Astrocyte of the cerebellum (primary cell): ENCODE results near the gene ABCG2.

Source experiments
- DNase-seq: peaks from one replicate; pipeline ENCODE4 v3.0.0-alpha.2; 2011; ENCODE audit warnings: low read depth
- H3K4me3 ChIP-seq: 2 replicates; pipeline ENCODE4 v1.5.1; 2011; ENCODE audit warnings: mild to moderate bottlenecking, low read depth, low read length, moderate library complexity
- CTCF ChIP-seq: IDR thresholded peaks from 2 replicates; pipeline ENCODE4 v1.5.1; 2012; ENCODE audit warnings: low read length, low read depth, moderate library complexity, mild to moderate bottlenecking; ENCODE audit errors: missing control alignments
- in situ Hi-C: cut with HindIII; loops from 2 replicates; pipeline ENCODE4 v1.10.0; 2017; ENCODE audit warnings: low sequenced_read_pairs

ABCG2 gene

GRCh38 chr4:88158489-88159228 is at the start of gene ABCG2:
Gene ABCG2, minus strand, starts transcription at chr4:88158639. Its CDS starts 18,644 bp downstream, at chr4:88139995.
- H3K4me3 ChIP-seq = peak within 1 kb of the TSS; percentile 57
- peak; percentile 24 for DNase-seq
- TF ChIP-seq CTCF = no peak
- in situ Hi-C loops = no loop called here

GRCh38 chr4:88208156-88208555 is 49.7 kb upstream of the ABCG2 start:
- in situ Hi-C loops = no loop called here
- no peak for DNase-seq
- no peak overlapping the region for H3K4me3 ChIP-seq
- TF ChIP-seq CTCF = no peak

GRCh38 chr4:88207171-88207570 is 48.7 kb upstream of the ABCG2 start:
- TF ChIP-seq CTCF = no peak
- in situ Hi-C loops = no loop called here
- no peak for DNase-seq
- no peak overlapping the region for H3K4me3 ChIP-seq

GRCh38 chr4:88204882-88205281 is 46.4 kb upstream of the ABCG2 start:
- H3K4me3 ChIP-seq = no peak overlapping the region
- TF ChIP-seq CTCF = no peak
- DNase-seq = no peak
- in situ Hi-C loops = no loop called here

GRCh38 chr4:88202443-88202842 is 44.0 kb upstream of the ABCG2 start:
- no peak for DNase-seq
- in situ Hi-C loops = no loop called here
- H3K4me3 ChIP-seq = no peak overlapping the region

GRCh38 chr4:88200186-88200585 is 41.7 kb upstream of the ABCG2 start:
- no peak overlapping the region for H3K4me3 ChIP-seq
- TF ChIP-seq CTCF = no peak
- DNase-seq = no peak
- in situ Hi-C loops = no loop called here

More at GRCh38 chr4:88202443-88202842, 44.0 kb upstream of the ABCG2 start:
- no peak for TF ChIP-seq CTCF
